Transverse colon (tissue), 3 donors: ENCODE results near the gene KSR1.

ENCODE experiments used
- CTCF ChIP-seq, 5 experiments: fragments of 200-600 bp in 3 of 5; fragments of 450-650 bp in 2 of 5; sonication (generic) in 3 of 5; IDR thresholded peaks; 1 replicate in 2 of 5; 2 replicates in 3 of 5; pipeline ENCODE4 v1.5.1; 2016 to 2017; ENCODE audit warnings: antibody characterized with exemption in 5 of 5, inconsistent platforms in 3 of 5, mild to moderate bottlenecking in 2 of 5, moderate library complexity in 1 of 5
- EP300 ChIP-seq: sonication (generic); formaldehyde crosslinking; IDR thresholded peaks from one replicate; pipeline ENCODE4 v1.6.1; 2017; ENCODE audit warnings: antibody characterized with exemption, low read depth
- POLR2A ChIP-seq: fragments of 450-650 bp; IDR thresholded peaks from one replicate; pipeline ENCODE4 v1.6.1; 2016; ENCODE audit warnings: antibody characterized with exemption, mild to moderate bottlenecking, moderate library complexity

GRCh38 chr17:27551701-27552248, 95.5 kb downstream of the KSR1 start:
- TF ChIP-seq CTCF (IDR thresholded peaks at IDR 0.05) (no peak), POLR2A (no peak), EP300 (no peak)
